Omental fat pad (tissue), 4 donors: Measurements from ENCODE around the gene HIBCH. TPM values are rescaled to one million over a fixed set of nuclear protein-coding genes. Genes with fewer than 3 reads are reported as not detected.
"Not testable (repeated sequence)": the region's sequence is repeated elsewhere in the genome, so short reads cannot be mapped to it uniquely, and the experiment has no call there.

Experiments used
- ATAC-seq: fragments of 150-250 bp; one replicate; pipeline ENCODE4 v1.9.1; 2016; ENCODE audit warnings: mild to moderate bottlenecking, moderate library complexity; ENCODE audit not compliant: low FRiP score
- DNase-seq: peaks from one replicate; pipeline ENCODE4 v3.0.0-alpha.2; 2019; ENCODE audit warnings: low spot score
- CTCF ChIP-seq, 3 donors: fragments of 450-650 bp; IDR thresholded peaks; one replicate each; pipeline ENCODE4 v1.5.1; 2016 to 2017; ENCODE audit warnings: antibody characterized with exemption in 3 of 3, mild to moderate bottlenecking in 3 of 3, moderate library complexity in 2 of 3
- total RNA-seq, 4 donors: library from RNA; depleted of rRNA; stranded (reverse); fragments of >200 nt; gene quantifications; one replicate each; pipeline ENCODE4 v1.1.0, GENCODE V29; 2016

HIBCH gene
- total RNA-seq, 4 donors from 2014 or later: 11.6 to 22.1 (median 20.1) TPM

- no peak for TF ChIP-seq CTCF (IDR thresholded peaks at IDR 0.05)
- DNase-seq (no peak), ATAC-seq (no peak)
Measured at GRCh38 chr2:190162851-190163250, 156.8 kb downstream of the HIBCH start.

GRCh38 chr2:190159453-190159852 lies 160.2 kb downstream of the HIBCH start:
- no peak for DNase-seq
- ATAC-seq: peak; percentile 41
- no peak for TF ChIP-seq CTCF (IDR thresholded peaks at IDR 0.05)

- no peak for TF ChIP-seq CTCF (IDR thresholded peaks at IDR 0.05)
- ATAC-seq (no peak), DNase-seq (no peak)
Measured at GRCh38 chr2:190158798-190159434, 160.7 kb downstream of the HIBCH start.

GRCh38 chr2:190157613-190158528 lies 161.8 kb downstream of the HIBCH start:
- ATAC-seq, DNase-seq: not testable (repeated sequence)

GRCh38 chr2:190156530-190157212 lies 163.0 kb downstream of the HIBCH start:
- TF ChIP-seq CTCF (IDR thresholded peaks at IDR 0.05): no peak
- no peak for DNase-seq
- no peak for ATAC-seq

Other genes starting within 250 kb of the HIBCH start
- gene INPP1, start 23.8 kb upstream of the HIBCH start, total RNA-seq: 10 to 100 TPM; 11.6 to 30.4 (median 17.4) TPM
- gene MFSD6, start 88.5 kb upstream of the HIBCH start, total RNA-seq: 100 to 1,000 TPM in 1 of 4 donors, 10 to 100 TPM in 3; 43.1 to 123 (median 60.5) TPM
- 10 to 100 TPM in 1 of 4 donors, 1 to 10 TPM in 3; 2.6 to 10.5 (median 5.3) TPM for gene NEMP2, start 214.9 kb upstream of the HIBCH start, total RNA-seq